WTC11 (cell line): ENCODE data around the gene ARHGAP15.

Source experiments
- ELF4 ChIP-seq: sonication (generic); formaldehyde crosslinking; IDR thresholded peaks from 2 replicates; pipeline ENCODE4 v1.8.1; 2022; ENCODE audit warnings: low read depth, mild to moderate bottlenecking, moderate library complexity, missing genetic modification reagents
- SOX15 ChIP-seq: fragments of 250-450 bp; sonication (Bioruptor Pico); IDR thresholded peaks from 2 replicates; pipeline ENCODE4 v1.9.0; 2021; ENCODE audit warnings: mild to moderate bottlenecking
- ZNF138 ChIP-seq: sonication (generic); formaldehyde crosslinking; conservative IDR thresholded peaks from 2 replicates; pipeline ENCODE4 v1.8.1; 2022; ENCODE audit warnings: mild to moderate bottlenecking, moderate library complexity, missing genetic modification reagents
- TF ChIP-seq, protein P1 (sequence below): fragments of 200-600 bp; IDR thresholded peaks from 2 replicates; pipeline ENCODE4 v1.8.0; 2022; ENCODE audit warnings: antibody characterized with exemption
- TF ChIP-seq, protein P2 (sequence below): sonication (generic); formaldehyde crosslinking; IDR thresholded peaks from 2 replicates; pipeline ENCODE4 v1.8.1; 2022; ENCODE audit warnings: low read depth, missing genetic modification reagents, borderline replicate concordance

- TF ChIP-seq, protein P1, sequence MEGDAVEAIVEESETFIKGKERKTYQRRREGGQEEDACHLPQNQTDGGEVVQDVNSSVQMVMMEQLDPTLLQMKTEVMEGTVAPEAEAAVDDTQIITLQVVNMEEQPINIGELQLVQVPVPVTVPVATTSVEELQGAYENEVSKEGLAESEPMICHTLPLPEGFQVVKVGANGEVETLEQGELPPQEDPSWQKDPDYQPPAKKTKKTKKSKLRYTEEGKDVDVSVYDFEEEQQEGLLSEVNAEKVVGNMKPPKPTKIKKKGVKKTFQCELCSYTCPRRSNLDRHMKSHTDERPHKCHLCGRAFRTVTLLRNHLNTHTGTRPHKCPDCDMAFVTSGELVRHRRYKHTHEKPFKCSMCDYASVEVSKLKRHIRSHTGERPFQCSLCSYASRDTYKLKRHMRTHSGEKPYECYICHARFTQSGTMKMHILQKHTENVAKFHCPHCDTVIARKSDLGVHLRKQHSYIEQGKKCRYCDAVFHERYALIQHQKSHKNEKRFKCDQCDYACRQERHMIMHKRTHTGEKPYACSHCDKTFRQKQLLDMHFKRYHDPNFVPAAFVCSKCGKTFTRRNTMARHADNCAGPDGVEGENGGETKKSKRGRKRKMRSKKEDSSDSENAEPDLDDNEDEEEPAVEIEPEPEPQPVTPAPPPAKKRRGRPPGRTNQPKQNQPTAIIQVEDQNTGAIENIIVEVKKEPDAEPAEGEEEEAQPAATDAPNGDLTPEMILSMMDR = peak; percentile 56
- TF ChIP-seq ZNF138 (CRISPR knock-in tag) (no peak), ELF4 (CRISPR knock-in tag) (no peak), SOX15 (no peak)
- TF ChIP-seq, protein P2, sequence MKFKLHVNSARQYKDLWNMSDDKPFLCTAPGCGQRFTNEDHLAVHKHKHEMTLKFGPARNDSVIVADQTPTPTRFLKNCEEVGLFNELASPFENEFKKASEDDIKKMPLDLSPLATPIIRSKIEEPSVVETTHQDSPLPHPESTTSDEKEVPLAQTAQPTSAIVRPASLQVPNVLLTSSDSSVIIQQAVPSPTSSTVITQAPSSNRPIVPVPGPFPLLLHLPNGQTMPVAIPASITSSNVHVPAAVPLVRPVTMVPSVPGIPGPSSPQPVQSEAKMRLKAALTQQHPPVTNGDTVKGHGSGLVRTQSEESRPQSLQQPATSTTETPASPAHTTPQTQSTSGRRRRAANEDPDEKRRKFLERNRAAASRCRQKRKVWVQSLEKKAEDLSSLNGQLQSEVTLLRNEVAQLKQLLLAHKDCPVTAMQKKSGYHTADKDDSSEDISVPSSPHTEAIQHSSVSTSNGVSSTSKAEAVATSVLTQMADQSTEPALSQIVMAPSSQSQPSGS (CRISPR knock-in tag) = no peak
These were observed 383.9 kb downstream of the ARHGAP15 start for GRCh38 chr2:143513081-143513480.
